Suprapubic skin (tissue), 4 donors: ENCODE results near the gene RAPH1. TPM values are rescaled to one million over a fixed set of nuclear protein-coding genes. Genes with fewer than 3 reads are reported as not detected.
"Not testable (repeated sequence)": the region's sequence is repeated elsewhere in the genome, so short reads cannot be mapped to it uniquely, and the experiment has no call there.

Source experiments
- DNase-seq, 2 donors: peaks; one replicate each; pipeline ENCODE4 v3.0.0-alpha.2; 2019; ENCODE audit warnings: low spot score in 2 of 2
- H3K27ac ChIP-seq: fragments of 200-600 bp; sonication (generic); one replicate; pipeline ENCODE4 v1.5.1; 2019
- H3K27me3 ChIP-seq: fragments of 200-600 bp; sonication (generic); one replicate; pipeline ENCODE4 v1.5.1; 2019
- H3K36me3 ChIP-seq: fragments of 200-600 bp; sonication (generic); one replicate; pipeline ENCODE4 v1.5.1; 2019
- H3K4me1 ChIP-seq: fragments of 200-600 bp; sonication (generic); one replicate; pipeline ENCODE4 v1.5.1; 2019
- H3K4me3 ChIP-seq: fragments of 200-600 bp; sonication (generic); one replicate; pipeline ENCODE4 v1.5.1; 2019; ENCODE audit warnings: mild to moderate bottlenecking
- H3K9me3 ChIP-seq: fragments of 200-600 bp; sonication (generic); one replicate; pipeline ENCODE4 v1.5.1; 2019
- EP300 ChIP-seq: sonication (generic); formaldehyde crosslinking; IDR thresholded peaks from one replicate; pipeline ENCODE4 v1.6.1; 2017; ENCODE audit warnings: antibody characterized with exemption
- POLR2A ChIP-seq, 2 donors: fragments of 450-650 bp; IDR thresholded peaks; one replicate each; pipeline ENCODE4 v1.6.1; 2017; ENCODE audit warnings: antibody characterized with exemption in 2 of 2, mild to moderate bottlenecking in 2 of 2, moderate library complexity in 2 of 2
- POLR2AphosphoS5 ChIP-seq, 3 donors: sonication (generic); formaldehyde crosslinking; IDR thresholded peaks; one replicate each; pipeline ENCODE4 v1.6.1; 2017; ENCODE audit warnings: antibody characterized with exemption in 3 of 3
- WGBS: methylation state at CpG from one replicate; pipeline ENCODE4 v1.1.5; 2018; 5-methylcytosine and 5-hydroxymethylcytosine counted together
- total RNA-seq, 4 donors: library from RNA; depleted of rRNA; stranded (reverse); fragments of >200 nt; gene quantifications; one replicate each; pipeline ENCODE4 v1.1.0, GENCODE V29; 2016
- TF ChIP-seq, protein P1 (sequence below), 2 donors: fragments of 200-600 bp in 1 of 2; fragments of 450-650 bp in 1 of 2; sonication (generic) in 1 of 2; IDR thresholded peaks; one replicate each; pipeline ENCODE4 v1.5.1; 2016 to 2019; ENCODE audit warnings: antibody characterized with exemption in 2 of 2, mild to moderate bottlenecking in 1 of 2, moderate library complexity in 1 of 2

The RAPH1 gene
- total RNA-seq, 4 donors from 2014 or later = 38.3 to 58.2 (median 49.3) TPM

DNA sequence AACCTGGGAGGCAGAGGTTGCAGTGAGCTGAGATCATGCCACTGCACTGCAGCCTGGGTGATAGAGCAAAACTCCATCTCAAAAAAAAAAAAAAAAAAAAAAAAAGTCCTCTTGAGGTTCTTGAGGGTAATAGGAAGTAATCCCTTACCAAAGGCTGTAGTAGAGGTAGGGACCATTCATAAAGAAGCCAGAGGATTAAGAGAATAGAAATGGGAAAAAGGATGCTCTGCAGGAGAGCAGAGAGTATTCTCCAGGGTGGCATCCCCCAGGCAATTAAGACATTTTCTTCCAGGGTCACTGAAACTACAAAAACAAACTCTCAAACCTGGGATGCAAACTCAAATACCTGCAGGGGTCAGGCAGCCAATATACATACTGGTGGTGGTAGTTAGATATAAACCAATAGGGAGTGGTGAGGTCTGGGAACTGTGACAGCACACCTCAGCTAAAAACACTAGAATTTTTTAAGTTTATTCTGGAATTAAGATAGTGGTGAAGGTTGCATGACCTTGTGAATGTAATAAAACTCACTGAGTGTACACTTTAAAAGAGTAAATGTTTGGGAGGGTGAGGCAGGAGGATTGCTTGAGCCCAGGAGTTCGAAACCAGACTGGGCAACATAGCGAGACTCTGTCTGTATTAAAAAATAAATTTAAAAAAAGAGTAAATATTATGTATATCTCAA lies 24.7 kb downstream of the RAPH1 start:
- WGBS = 97% methylated on average over 2 of the region's 2 CpGs
- H3K27ac ChIP-seq = no peak overlapping the region

DNA sequence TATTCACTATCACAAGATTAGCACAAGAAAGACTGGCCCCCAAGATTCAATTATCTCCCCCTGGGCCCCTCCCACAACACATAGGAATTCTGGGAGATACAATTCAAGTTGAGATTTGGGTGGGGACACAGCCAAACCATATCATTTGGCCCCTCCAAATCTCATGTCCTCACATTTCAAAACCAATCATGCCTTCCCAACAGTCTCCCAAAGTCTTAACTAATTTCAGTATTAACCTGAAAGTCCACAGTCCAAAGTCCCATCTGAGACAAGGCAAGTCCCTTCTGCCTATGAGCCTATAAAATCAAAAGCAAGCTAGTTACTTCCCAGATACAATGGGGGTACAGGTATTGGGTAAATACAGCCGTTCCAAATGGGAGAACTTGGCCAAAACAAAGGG lies 31.6 kb downstream of the RAPH1 start:
- H3K4me3 ChIP-seq, DNase-seq, H3K27me3 ChIP-seq, H3K4me1 ChIP-seq, H3K27ac ChIP-seq, H3K36me3 ChIP-seq, H3K9me3 ChIP-seq: not testable (repeated sequence)
- WGBS = 100% methylated on average over 1 of the region's 1 CpG

More for the DNA sequence above, 24.7 kb downstream of the RAPH1 start:
- no peaks in the 10 kb centered on the region for H3K36me3 ChIP-seq
- H3K4me1 ChIP-seq = no peaks in the 10 kb centered on the region
- no peaks in the 10 kb centered on the region for H3K27me3 ChIP-seq
- no peak overlapping the region for H3K4me3 ChIP-seq
- H3K9me3 ChIP-seq = no peaks in the 10 kb centered on the region
- no peak for TF ChIP-seq EP300
- no peak for TF ChIP-seq POLR2AphosphoS5 (IDR thresholded peaks at IDR 0.05)
- TF ChIP-seq POLR2A (IDR thresholded peaks at IDR 0.05) = no peak
- TF ChIP-seq, protein P1, sequence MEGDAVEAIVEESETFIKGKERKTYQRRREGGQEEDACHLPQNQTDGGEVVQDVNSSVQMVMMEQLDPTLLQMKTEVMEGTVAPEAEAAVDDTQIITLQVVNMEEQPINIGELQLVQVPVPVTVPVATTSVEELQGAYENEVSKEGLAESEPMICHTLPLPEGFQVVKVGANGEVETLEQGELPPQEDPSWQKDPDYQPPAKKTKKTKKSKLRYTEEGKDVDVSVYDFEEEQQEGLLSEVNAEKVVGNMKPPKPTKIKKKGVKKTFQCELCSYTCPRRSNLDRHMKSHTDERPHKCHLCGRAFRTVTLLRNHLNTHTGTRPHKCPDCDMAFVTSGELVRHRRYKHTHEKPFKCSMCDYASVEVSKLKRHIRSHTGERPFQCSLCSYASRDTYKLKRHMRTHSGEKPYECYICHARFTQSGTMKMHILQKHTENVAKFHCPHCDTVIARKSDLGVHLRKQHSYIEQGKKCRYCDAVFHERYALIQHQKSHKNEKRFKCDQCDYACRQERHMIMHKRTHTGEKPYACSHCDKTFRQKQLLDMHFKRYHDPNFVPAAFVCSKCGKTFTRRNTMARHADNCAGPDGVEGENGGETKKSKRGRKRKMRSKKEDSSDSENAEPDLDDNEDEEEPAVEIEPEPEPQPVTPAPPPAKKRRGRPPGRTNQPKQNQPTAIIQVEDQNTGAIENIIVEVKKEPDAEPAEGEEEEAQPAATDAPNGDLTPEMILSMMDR (IDR thresholded peaks at IDR 0.05) = no peak
- DNase-seq = no peak

DNA sequence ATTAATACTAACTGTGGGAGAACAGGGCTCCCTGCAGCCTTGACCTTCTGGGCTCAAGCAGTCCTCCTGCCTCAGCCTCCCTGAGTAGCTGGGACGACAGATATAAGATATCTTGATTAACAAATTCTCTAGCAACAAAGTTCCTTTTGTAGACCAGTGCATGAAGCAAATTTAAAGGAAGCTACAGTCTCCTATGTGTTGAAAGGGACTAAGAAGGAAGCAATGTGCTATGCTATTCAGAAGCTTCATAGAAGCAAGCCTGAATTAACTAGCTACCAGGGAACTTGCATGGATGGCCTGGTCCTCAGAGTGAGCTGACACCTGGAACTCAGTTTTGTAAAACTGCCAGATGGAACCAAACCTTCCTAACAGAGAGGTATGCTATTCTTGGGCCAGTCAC lies 33.2 kb downstream of the RAPH1 start:
- 71% methylated on average over 1 of the region's 1 CpG for WGBS
- DNase-seq = no peak
- H3K27me3 ChIP-seq = no peaks in the 10 kb centered on the region
- H3K9me3 ChIP-seq = no peaks in the 10 kb centered on the region
- no peak overlapping the region for H3K27ac ChIP-seq
- no peak overlapping the region for H3K4me3 ChIP-seq
- H3K4me1 ChIP-seq = peaks cover 12% of the 10 kb centered on the region
- TF ChIP-seq, protein P1 (IDR thresholded peaks at IDR 0.05) = no peak
- TF ChIP-seq POLR2A (IDR thresholded peaks at IDR 0.05) = no peak
- TF ChIP-seq EP300 = no peak
- TF ChIP-seq POLR2AphosphoS5 (IDR thresholded peaks at IDR 0.05) = no peak
- no peaks in the 10 kb centered on the region for H3K36me3 ChIP-seq

DNA sequence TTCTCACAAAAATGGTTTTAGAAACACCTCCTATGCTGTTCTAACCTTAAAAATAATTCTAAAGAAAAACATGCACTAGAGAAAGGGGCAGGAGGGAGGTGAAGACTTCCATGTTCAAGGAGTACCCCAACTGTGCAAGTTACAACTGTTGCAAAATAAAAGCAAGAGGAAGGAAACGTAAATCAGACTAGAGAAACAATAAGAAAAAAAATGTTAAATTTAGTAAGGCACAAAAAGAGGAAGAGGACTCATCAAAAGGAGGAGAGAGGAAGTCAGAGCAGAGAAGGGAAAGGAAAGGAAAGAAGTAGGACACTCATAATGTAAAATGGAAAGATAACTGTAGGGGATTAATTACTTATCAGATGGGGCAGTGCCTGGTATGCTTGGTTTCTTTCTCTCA lies 34.1 kb downstream of the RAPH1 start:
- Histone ChIP-seq H3K4me1 (peaks cover 12% of the 10 kb centered on the region), H3K27ac (no peak overlapping the region), H3K36me3 (no peaks in the 10 kb centered on the region), H3K27me3 (no peaks in the 10 kb centered on the region), H3K9me3 (no peaks in the 10 kb centered on the region), H3K4me3 (no peak overlapping the region)
- 78% methylated on average over 1 of the region's 1 CpG for WGBS
- TF ChIP-seq POLR2AphosphoS5 (IDR thresholded peaks at IDR 0.05) = no peak
- no peak for TF ChIP-seq POLR2A (IDR thresholded peaks at IDR 0.05)
- TF ChIP-seq, protein P1 (IDR thresholded peaks at IDR 0.05) = no peak
- TF ChIP-seq EP300 = no peak
- DNase-seq = no peak

DNA sequence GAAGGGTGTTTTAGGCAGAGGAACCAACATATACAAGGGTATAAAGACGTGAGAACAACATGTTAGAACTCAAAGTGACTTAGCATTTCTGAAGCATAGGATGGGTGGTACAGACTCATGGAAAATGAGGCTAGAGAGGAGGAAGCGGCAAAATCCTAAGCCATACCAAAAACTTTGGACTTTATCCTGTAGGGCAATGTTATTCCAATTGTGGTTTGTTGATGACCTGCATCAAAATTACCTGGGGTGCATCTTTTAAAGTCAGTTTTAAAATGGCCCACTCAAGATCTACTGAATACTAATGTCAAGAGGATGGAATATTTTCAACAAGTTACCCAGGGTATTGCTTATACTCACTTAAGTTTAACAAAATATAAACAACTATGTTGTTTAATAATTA lies 34.8 kb downstream of the RAPH1 start:
- H3K36me3 ChIP-seq = no peaks in the 10 kb centered on the region
- H3K27ac ChIP-seq = no peak overlapping the region
- no peaks in the 10 kb centered on the region for H3K27me3 ChIP-seq
- H3K4me1 ChIP-seq = peaks cover 12% of the 10 kb centered on the region
- DNase-seq = no peak
- WGBS = 96% methylated on average over 2 of the region's 2 CpGs
- TF ChIP-seq, protein P1 (IDR thresholded peaks at IDR 0.05) = no peak
- TF ChIP-seq POLR2AphosphoS5 (IDR thresholded peaks at IDR 0.05) (no peak), POLR2A (IDR thresholded peaks at IDR 0.05) (no peak), EP300 (no peak)
- H3K4me3 ChIP-seq = no peak overlapping the region
- H3K9me3 ChIP-seq = no peaks in the 10 kb centered on the region

DNA sequence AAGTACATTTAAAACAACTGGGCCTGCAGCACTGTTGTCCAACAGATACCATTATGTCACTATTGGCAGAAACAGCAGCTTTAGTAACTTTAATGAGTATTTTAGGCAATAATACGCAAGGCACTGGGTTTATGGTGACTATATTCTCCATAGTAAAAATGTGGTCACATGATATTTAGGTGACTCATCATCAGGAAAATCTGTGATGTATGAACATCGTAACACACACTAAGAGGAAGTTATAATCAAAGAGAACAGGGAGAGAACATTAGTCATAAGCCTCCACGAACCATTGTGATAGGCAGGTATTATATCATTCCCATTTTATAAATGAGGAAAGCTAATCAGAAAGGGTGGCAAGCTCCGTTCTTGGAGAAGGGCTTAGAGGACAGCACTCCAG lies 36.9 kb downstream of the RAPH1 start:
- Histone ChIP-seq H3K9me3 (no peaks in the 10 kb centered on the region), H3K4me3 (no peak overlapping the region), H3K27me3 (no peaks in the 10 kb centered on the region), H3K27ac (no peak overlapping the region), H3K36me3 (peaks cover 4% of the 10 kb centered on the region), H3K4me1 (peaks cover 12% of the 10 kb centered on the region)
- no peak for DNase-seq
- WGBS = 29% methylated on average over 4 of the region's 4 CpGs
- TF ChIP-seq POLR2AphosphoS5 (IDR thresholded peaks at IDR 0.05) (no peak), POLR2A (IDR thresholded peaks at IDR 0.05) (no peak), EP300 (no peak)
- TF ChIP-seq, protein P1 (IDR thresholded peaks at IDR 0.05) = no peak
